WTC11 (cell line): ENCODE results near the gene CD209. TPM values are rescaled to one million over a fixed set of nuclear protein-coding genes. Genes with fewer than 3 reads are reported as not detected.

Experiments used
- ATAC-seq: fragments of 200-7000 bp; cut with Tn5 transposase; 2 replicates; pipeline ENCODE4 v1.10.0; 2021; ENCODE audit warnings: mild to moderate bottlenecking, moderate library complexity
- CTCF ChIA-PET: fragments of 300-600 bp; sonication (Branson Sonifier 250); formaldehyde crosslinking; loops from one replicate; lab custom pipeline; 2021; ENCODE audit warnings: antibody characterized with exemption; lab: Charles Lee
- POLR2A ChIA-PET: fragments of 350-600 bp; sonication (Branson Sonifier 250); formaldehyde crosslinking; loops from one replicate; lab custom pipeline; 2021; ENCODE audit warnings: antibody characterized with exemption; lab: Charles Lee
- DNase-seq: peaks from one replicate; pipeline ENCODE4 v3.0.0; 2021; ENCODE audit warnings: low spot score
- H3K27ac Mint-ChIP-seq: 2 replicates; pipeline ENCODE4 v1.8.0; 2021; ENCODE audit warnings: mixed read lengths
- H3K27me3 Mint-ChIP-seq: 2 replicates; pipeline ENCODE4 v1.8.0; 2021; ENCODE audit warnings: low read depth, mild to moderate bottlenecking, moderate library complexity, mixed read lengths
- H3K36me3 Mint-ChIP-seq: 2 replicates; pipeline ENCODE4 v1.8.0; 2021; ENCODE audit warnings: mixed read lengths
- H3K4me1 Mint-ChIP-seq: 2 replicates; pipeline ENCODE4 v1.8.0; 2022; ENCODE audit warnings: mixed read lengths
- H3K4me3 Mint-ChIP-seq: 2 replicates; pipeline ENCODE4 v1.8.0; 2021; ENCODE audit warnings: mild to moderate bottlenecking, moderate library complexity, mixed read lengths
- H3K9me3 Mint-ChIP-seq: 2 replicates; pipeline ENCODE4 v1.8.0; 2021; ENCODE audit warnings: mixed read lengths
- ATF1 ChIP-seq: sonication (generic); formaldehyde crosslinking; IDR thresholded peaks from 2 replicates; pipeline ENCODE4 v1.8.1; 2023; ENCODE audit warnings: mild to moderate bottlenecking, moderate library complexity, missing genetic modification reagents
- CREB1 ChIP-seq: sonication (generic); formaldehyde crosslinking; IDR thresholded peaks from 2 replicates; pipeline ENCODE4 v1.8.0; 2023; ENCODE audit warnings: mild to moderate bottlenecking, missing genetic modification reagents
- JUN ChIP-seq: sonication (generic); formaldehyde crosslinking; IDR thresholded peaks from 2 replicates; pipeline ENCODE4 v1.8.0; 2023; ENCODE audit warnings: mild to moderate bottlenecking, missing genetic modification reagents
- KAT7 ChIP-seq: sonication (generic); formaldehyde crosslinking; IDR thresholded peaks from 2 replicates; pipeline ENCODE4 v1.8.1; 2023; ENCODE audit warnings: missing genetic modification reagents, mild to moderate bottlenecking, borderline replicate concordance
- MYBL2 ChIP-seq: sonication (generic); formaldehyde crosslinking; IDR thresholded peaks from 2 replicates; pipeline ENCODE4 v1.8.1; 2023; ENCODE audit warnings: mild to moderate bottlenecking, moderate library complexity, missing genetic modification reagents
- NFE2L1 ChIP-seq: sonication (generic); formaldehyde crosslinking; IDR thresholded peaks from 2 replicates; pipeline ENCODE4 v1.8.1; 2023; ENCODE audit warnings: missing genetic modification reagents
- OVOL2 ChIP-seq: fragments of 250-450 bp; sonication (Bioruptor Pico); IDR thresholded peaks from 2 replicates; pipeline ENCODE4 v1.9.0; 2021; ENCODE audit warnings: mild to moderate bottlenecking, borderline replicate concordance
- SMAD4 ChIP-seq: sonication (generic); formaldehyde crosslinking; IDR thresholded peaks from 2 replicates; pipeline ENCODE4 v1.8.0; 2022; ENCODE audit warnings: mild to moderate bottlenecking, missing genetic modification reagents
- SP1 ChIP-seq: sonication (generic); formaldehyde crosslinking; conservative IDR thresholded peaks from 2 replicates; pipeline ENCODE4 v1.8.1; 2022; ENCODE audit warnings: missing genetic modification reagents
- TP53 ChIP-seq: sonication (generic); formaldehyde crosslinking; IDR thresholded peaks from 2 replicates; pipeline ENCODE4 v1.8.1; 2023; ENCODE audit warnings: mild to moderate bottlenecking, missing genetic modification reagents
- ZNF138 ChIP-seq: sonication (generic); formaldehyde crosslinking; conservative IDR thresholded peaks from 2 replicates; pipeline ENCODE4 v1.8.1; 2022; ENCODE audit warnings: mild to moderate bottlenecking, moderate library complexity, missing genetic modification reagents
- ZNF281 ChIP-seq: sonication (generic); formaldehyde crosslinking; IDR thresholded peaks from 2 replicates; pipeline ENCODE4 v1.8.0; 2023; ENCODE audit warnings: mild to moderate bottlenecking, missing genetic modification reagents
- ZNF317 ChIP-seq: sonication (generic); formaldehyde crosslinking; IDR thresholded peaks from 2 replicates; pipeline ENCODE4 v1.8.1; 2023; ENCODE audit warnings: low read depth, mild to moderate bottlenecking, moderate library complexity, missing genetic modification reagents, borderline replicate concordance
- ZNF396 ChIP-seq: fragments of 250-450 bp; sonication (Bioruptor Pico); IDR thresholded peaks from 2 replicates; pipeline ENCODE4 v1.8.0; 2021; ENCODE audit warnings: mild to moderate bottlenecking, moderate library complexity, borderline replicate concordance
- total RNA-seq: library from RNA; stranded (reverse); gene quantifications from 3 replicates; pipeline ENCODE4 v1.2.3, GENCODE V29; 2021
- TF ChIP-seq, protein P1 (sequence below): sonication (generic); formaldehyde crosslinking; IDR thresholded peaks from 2 replicates; pipeline ENCODE4 v1.8.0; 2022; ENCODE audit warnings: mild to moderate bottlenecking, missing genetic modification reagents
- TF ChIP-seq, protein P2 (sequence below): sonication (generic); formaldehyde crosslinking; IDR thresholded peaks from 2 replicates; pipeline ENCODE4 v1.8.1; 2023; ENCODE audit warnings: mild to moderate bottlenecking, moderate library complexity, missing genetic modification reagents
- TF ChIP-seq, protein P3 (sequence below): fragments of 250-450 bp; sonication (Bioruptor Pico); conservative IDR thresholded peaks from 2 replicates; pipeline ENCODE4 v1.9.0; 2021; ENCODE audit warnings: mild to moderate bottlenecking

Gene CD209
- total RNA-seq, 1 experiment from 2014 or later, result not detected

DNA sequence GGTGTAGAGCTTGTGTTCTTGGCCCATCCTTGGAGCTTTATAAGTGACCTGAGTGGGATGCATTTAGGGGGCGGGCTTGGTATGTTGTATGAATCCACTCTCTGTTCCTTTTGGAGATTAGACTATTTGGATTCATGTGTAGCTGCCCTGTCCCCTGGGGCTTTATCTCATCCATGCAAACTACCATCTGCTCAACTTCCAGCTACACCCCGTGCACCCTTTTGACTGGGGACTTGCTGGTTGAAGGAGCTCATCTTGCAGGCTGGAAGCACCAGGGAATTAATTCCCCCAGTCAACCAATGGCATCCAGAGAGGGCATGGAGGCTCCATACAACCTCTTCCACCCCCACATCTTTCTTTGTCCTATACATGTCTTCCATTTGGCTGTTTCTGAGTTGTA lies 21.8 kb upstream of the CD209 start:
- Mint-ChIP-seq H3K4me1 (peaks cover 4% of the 10 kb centered on the region), H3K27ac (no peak overlapping the region)
- no peak for TF ChIP-seq CREB1
- TF ChIP-seq SP1 (CRISPR knock-in tag), result no peak
- TF ChIP-seq ATF1, result no peak
- TF ChIP-seq KAT7 (CRISPR knock-in tag), result no peak
- TF ChIP-seq, protein P1, sequence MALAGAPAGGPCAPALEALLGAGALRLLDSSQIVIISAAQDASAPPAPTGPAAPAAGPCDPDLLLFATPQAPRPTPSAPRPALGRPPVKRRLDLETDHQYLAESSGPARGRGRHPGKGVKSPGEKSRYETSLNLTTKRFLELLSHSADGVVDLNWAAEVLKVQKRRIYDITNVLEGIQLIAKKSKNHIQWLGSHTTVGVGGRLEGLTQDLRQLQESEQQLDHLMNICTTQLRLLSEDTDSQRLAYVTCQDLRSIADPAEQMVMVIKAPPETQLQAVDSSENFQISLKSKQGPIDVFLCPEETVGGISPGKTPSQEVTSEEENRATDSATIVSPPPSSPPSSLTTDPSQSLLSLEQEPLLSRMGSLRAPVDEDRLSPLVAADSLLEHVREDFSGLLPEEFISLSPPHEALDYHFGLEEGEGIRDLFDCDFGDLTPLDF (CRISPR knock-in tag), result no peak
- TF ChIP-seq, all 79 proteins: peak for 0
- no peak overlapping the region for H3K4me3 Mint-ChIP-seq
- H3K27me3 Mint-ChIP-seq, result peaks cover 14% of the 10 kb centered on the region
- ATAC-seq (no peak), DNase-seq (no peak)
- H3K9me3 Mint-ChIP-seq, result no peaks in the 10 kb centered on the region; the same call in 1 of the 2 replicates
- ChIA-PET CTCF (interaction anchor here (0.7 kb wide), 1 partner anchor 88 kb away, joined by 3 read pairs; the partner anchor contains the start of gene TRAPPC5), POLR2A (no interaction called here)
- H3K36me3 Mint-ChIP-seq, result no peaks in the 10 kb centered on the region

- CTCF ChIA-PET, result interaction anchor here (0.6 to 2.2 kb wide), 3 partner anchors 32 to 486 kb away, joined by 3 to 9 read pairs (median 3); partner anchors contain the start of gene TRAPPC5
- Mint-ChIP-seq H3K4me1 (peaks cover 12% of the 10 kb centered on the region), H3K4me3 (no peak overlapping the region)
- ATAC-seq, result no peak
- TF ChIP-seq, protein P2, sequence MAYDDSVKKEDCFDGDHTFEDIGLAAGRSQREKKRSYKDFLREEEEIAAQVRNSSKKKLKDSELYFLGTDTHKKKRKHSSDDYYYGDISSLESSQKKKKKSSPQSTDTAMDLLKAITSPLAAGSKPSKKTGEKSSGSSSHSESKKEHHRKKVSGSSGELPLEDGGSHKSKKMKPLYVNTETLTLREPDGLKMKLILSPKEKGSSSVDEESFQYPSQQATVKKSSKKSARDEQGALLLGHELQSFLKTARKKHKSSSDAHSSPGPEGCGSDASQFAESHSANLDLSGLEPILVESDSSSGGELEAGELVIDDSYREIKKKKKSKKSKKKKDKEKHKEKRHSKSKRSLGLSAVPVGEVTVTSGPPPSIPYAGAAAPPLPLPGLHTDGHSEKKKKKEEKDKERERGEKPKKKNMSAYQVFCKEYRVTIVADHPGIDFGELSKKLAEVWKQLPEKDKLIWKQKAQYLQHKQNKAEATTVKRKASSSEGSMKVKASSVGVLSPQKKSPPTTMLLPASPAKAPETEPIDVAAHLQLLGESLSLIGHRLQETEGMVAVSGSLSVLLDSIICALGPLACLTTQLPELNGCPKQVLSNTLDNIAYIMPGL (CRISPR knock-in tag), result no peak
- TF ChIP-seq ZNF396 (CRISPR knock-in tag), result no peak
- no peak for TF ChIP-seq NFE2L1
- TF ChIP-seq, protein P3, sequence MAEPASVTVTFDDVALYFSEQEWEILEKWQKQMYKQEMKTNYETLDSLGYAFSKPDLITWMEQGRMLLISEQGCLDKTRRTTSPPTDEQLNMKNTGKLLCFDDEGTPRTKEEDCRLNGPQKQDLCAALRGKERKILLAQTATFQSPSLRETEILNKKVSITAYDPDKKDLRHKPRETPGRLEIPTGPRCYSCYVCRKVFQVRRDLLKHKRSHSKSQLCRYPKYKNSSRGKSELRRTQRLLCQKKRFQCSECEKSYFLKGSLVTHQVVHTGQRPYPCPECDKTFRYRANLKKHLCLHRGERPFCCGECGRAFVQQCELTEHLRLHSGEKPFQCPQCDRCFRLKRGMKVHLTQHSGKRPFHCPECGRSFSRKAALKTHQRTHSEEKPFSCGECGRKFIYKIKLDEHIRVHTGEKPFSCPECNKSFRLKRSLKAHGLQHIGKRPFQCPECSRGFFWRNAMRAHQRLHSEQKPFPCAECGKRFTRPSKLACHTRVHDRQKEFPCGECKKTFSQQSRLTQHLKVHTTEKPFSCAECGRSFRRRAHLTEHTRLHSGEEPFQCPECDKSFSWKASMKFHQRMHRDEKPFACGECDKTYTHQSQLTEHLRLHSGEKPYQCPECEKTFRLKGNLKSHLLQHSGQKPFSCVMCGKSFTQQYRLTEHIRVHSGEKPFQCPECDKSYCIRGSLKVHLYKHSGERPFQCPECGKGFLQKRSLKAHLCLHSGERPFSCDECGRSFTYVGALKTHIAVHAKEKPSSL (CRISPR knock-in tag), result no peak
- no peak for TF ChIP-seq OVOL2 (CRISPR knock-in tag)
- TF ChIP-seq ZNF317 (CRISPR knock-in tag), result no peak
- TF ChIP-seq MYBL2 (CRISPR knock-in tag), result no peak
- no peak for TF ChIP-seq SMAD4
- TF ChIP-seq ZNF281 (CRISPR knock-in tag), result no peak
- TF ChIP-seq JUN (CRISPR knock-in tag), result no peak
- TF ChIP-seq ZNF138 (CRISPR knock-in tag), result no peak
- TF ChIP-seq TP53, result no peak
- TF ChIP-seq, all 79 proteins: peak for 0
- peaks cover 9% of the 10 kb centered on the region for H3K9me3 Mint-ChIP-seq
- H3K27me3 Mint-ChIP-seq, result peaks cover 15% of the 10 kb centered on the region
- H3K36me3 Mint-ChIP-seq, result peaks cover 2% of the 10 kb centered on the region
- no peak overlapping the region for H3K27ac Mint-ChIP-seq
- DNase-seq, result no peak
- POLR2A ChIA-PET, result interaction anchor here (0.6 kb wide), 1 partner anchor 30 kb away, joined by 4 read pairs; no protein-coding TSS in a partner anchor
Observed at GRCh38 chr19:7767487-7767886, 20.2 kb upstream of the CD209 start.
